ENCODE results near the gene INAVA.

GRCh38 chr1:200905411-200906052 is 10.8 kb downstream of the INAVA start:
- TF ChIP-seq FOXP2 (optimal IDR thresholded peaks at IDR 0.05; ENCODE audit: control extremely low read depth, extremely low read length, insufficient read depth) = no peak
- TF ChIP-seq EZH2 (IDR thresholded peaks at IDR 0.05) = no peak

Measured in SK-N-MC (cell line).